Stimulated activated CD8-positive, alpha-beta memory T cell treated with anti-CD3 and anti-CD28 coated beads, Interleukin-7, amount 100 ng/mL, for 1 hour (primary cell): ENCODE results near the gene DIAPH1.

Experiments
- DNase-seq, 2 donors: peaks; one replicate each; pipeline ENCODE4 v3.0.0-alpha.2; 2020; ENCODE audit warnings: low read depth in 2 of 2

The DIAPH1 gene

GRCh38 chr5:141560725-141561483, 57.9 kb downstream of the DIAPH1 start:
- DNase-seq, result no peak

GRCh38 chr5:141560151-141560550, 58.6 kb downstream of the DIAPH1 start:
- no peak for DNase-seq

- no peak for DNase-seq
Measured at GRCh38 chr5:141559461-141559860, 59.3 kb downstream of the DIAPH1 start.

GRCh38 chr5:141558150-141558549, 60.6 kb downstream of the DIAPH1 start:
- no peak for DNase-seq

- peak; percentile 26 to 60 for DNase-seq
Measured at GRCh38 chr5:141557681-141558136, 61.1 kb downstream of the DIAPH1 start.

GRCh38 chr5:141547921-141548320, 70.9 kb downstream of the DIAPH1 start:
- no peak for DNase-seq

GRCh38 chr5:141547488-141547887, 71.3 kb downstream of the DIAPH1 start:
- no peak for DNase-seq

GRCh38 chr5:141543053-141543452, 75.7 kb downstream of the DIAPH1 start:
- no peak for DNase-seq

- no peak for DNase-seq
Measured at GRCh38 chr5:141534492-141535213, 84.1 kb downstream of the DIAPH1 start.

- DNase-seq, result no peak
Measured at GRCh38 chr5:141533897-141534296, 84.9 kb downstream of the DIAPH1 start.

GRCh38 chr5:141532726-141533125, 86.1 kb downstream of the DIAPH1 start:
- no peak for DNase-seq

- no peak for DNase-seq
Measured at GRCh38 chr5:141529873-141530272, 88.9 kb downstream of the DIAPH1 start.

- DNase-seq, result no peak
Measured at GRCh38 chr5:141529002-141529401, 89.8 kb downstream of the DIAPH1 start.

GRCh38 chr5:141528291-141528984, 90.4 kb downstream of the DIAPH1 start:
- DNase-seq, result no peak

- DNase-seq, result no peak
Measured at GRCh38 chr5:141527426-141527825, 91.4 kb downstream of the DIAPH1 start.

GRCh38 chr5:141525653-141526052, 93.1 kb downstream of the DIAPH1 start:
- DNase-seq, result no peak

GRCh38 chr5:141524604-141525597, 93.9 kb downstream of the DIAPH1 start:
- DNase-seq, result peak; percentile 8 to 21

GRCh38 chr5:141523991-141524390, 94.8 kb downstream of the DIAPH1 start:
- no peak for DNase-seq

- DNase-seq, result no peak
Measured at GRCh38 chr5:141522301-141522700, 96.5 kb downstream of the DIAPH1 start.

- DNase-seq, result no peak
Measured at GRCh38 chr5:141521244-141521781, 97.5 kb downstream of the DIAPH1 start.
